ENCODE measurements around the gene TACR2. TPM values are rescaled to one million over a fixed set of nuclear protein-coding genes. Genes with fewer than 3 reads are reported as not detected.

TACR2 gene
- total RNA-seq, 1 donor from 2014 or later: not detected

DNA sequence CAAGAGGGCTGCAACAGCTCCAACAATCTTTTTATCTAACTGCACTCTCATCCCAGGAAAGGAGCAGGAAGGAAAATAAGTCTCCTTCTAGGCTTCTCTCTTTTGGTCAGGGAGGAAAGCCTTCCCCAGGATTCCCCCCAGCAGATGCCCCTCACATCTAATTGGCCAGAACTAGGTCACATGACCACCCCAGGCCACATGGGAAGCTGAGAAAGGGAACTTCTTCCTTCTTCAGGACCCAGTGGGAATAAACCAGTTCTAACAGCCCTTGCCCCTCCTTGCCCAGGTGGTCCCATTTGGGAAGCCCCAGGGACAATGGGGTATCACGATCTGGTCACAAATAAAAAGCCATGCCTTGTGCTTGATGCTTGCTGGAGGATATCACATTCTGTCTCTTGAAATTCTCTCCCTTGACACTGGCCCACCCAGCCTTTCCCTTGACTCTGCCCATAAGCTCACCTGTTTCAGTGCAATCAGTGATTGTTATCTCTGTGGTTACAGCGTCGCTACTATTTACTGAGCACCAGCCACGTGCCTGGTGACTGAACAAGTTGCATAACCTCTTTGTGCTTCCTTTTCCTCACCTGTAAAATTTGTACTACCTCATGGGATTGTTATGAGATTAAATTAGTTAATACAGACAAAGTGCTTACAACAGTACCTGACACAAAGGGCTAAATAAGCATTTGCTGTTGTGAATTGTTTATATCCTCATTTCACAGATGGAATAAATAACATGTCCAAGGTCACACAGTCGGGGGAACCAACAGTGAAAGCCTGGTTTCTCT lies 9.0 kb upstream of the TACR2 start:
- ATAC-seq (no peak), DNase-seq (no peak)
- intact Hi-C loops (cut with micrococcal nuclease): loop anchor here (5.0 kb wide), 1 partner anchor 212 kb away; no protein-coding TSS in a partner anchor

DNA sequence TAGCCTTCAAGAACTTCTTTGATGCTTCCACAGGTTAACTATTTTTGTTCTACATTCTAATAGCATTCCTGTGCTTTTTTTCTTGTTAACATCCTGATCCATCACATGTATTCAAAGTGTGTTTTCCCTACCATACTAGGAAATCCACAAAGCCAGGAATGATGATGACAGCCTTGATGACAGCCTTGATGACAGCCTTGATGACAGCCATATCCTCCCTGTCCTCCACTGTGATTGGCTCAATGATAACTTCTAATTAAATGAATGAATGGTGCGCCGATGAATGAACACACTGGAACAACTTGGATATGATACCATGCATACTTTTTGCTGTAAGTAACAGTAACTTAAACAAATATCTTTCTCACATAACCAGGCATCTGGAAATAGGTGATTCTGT lies 8.3 kb upstream of the TACR2 start:
- intact Hi-C loops (cut with micrococcal nuclease): loop anchor here (5.0 kb wide), 1 partner anchor 212 kb away; no protein-coding TSS in a partner anchor
- no peak for ATAC-seq
- no peak for DNase-seq

- ATAC-seq (no peak), DNase-seq (no peak)
- intact Hi-C loops (cut with micrococcal nuclease): no loop called here
These were observed 6.0 kb upstream of the TACR2 start for GRCh38 chr10:69422676-69423075.

DNA sequence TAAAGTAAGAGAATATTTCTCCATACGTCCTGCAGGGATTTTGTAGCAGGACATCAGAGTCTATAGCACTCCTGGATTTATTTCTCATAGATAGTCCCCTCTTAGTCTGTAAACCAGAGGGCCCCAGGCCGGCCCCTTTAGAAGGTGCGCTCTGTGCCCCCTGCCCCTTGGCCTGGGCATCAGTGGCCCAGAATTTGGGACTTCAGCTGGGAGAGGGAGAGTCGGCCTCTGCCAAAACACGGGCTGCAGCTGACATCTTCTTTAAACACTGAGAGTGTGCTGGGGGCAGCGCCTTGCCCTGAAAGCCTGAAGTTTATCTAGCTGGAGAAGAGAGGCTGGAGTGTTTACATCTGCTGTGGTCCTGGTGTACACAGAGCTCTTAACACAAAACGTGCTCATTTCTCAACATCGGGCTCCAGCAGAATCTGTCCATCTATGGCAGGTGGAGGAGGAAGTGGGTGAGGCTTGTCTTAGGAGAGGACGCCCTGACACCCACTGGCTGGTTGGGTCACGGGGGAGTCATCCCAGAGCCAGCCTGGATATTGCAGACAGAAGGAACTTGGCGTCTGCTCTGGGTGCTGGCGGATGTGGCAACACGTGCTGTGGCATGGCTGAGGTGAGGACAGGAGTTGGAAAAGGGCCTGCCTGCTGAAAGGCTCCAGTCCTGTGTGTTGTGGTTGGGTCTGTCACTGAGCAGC lies 5.0 kb upstream of the TACR2 start:
- DNase-seq: peak; percentile 87
- intact Hi-C loops (cut with micrococcal nuclease): no loop called here
- peak; percentile 95 for ATAC-seq

- ATAC-seq: no peak
- intact Hi-C loops (cut with micrococcal nuclease): no loop called here
- no peak for DNase-seq
These were observed 3.0 kb upstream of the TACR2 start for GRCh38 chr10:69419744-69420126.

DNA sequence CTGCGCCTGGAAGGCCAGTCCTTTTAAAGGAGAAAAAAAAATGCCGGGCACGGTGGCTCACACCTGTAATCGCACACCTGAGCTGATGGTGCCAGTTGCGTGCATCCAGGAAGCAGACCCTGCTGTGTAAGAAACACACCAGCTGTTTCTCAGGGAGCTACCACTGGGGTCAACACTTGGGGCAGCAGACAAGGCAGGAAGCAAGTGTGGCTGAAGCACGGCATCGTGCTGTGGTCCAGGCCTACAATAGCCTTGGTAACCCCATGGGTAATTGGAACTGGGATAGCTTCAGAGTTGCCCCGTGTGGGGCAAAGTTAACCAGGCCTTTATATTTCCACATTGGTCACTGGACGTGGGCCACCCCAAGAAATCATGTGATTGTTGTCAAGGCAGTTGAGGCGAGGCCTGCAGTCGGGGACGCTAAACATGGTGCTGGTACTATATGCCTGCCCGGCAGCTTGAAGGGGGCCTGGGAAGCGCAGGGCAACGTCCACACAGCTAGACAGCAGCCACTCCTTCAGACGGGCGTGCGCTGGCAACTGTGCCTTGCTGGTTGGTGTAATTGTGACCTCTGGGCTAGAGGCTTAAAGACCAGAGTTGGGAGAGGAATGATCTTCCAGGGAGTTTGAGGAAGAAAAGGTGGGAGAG lies 2.5 kb upstream of the TACR2 start:
- intact Hi-C loops (cut with micrococcal nuclease): no loop called here

GRCh38 chr10:69418052-69418752 lies 1.5 kb upstream of the TACR2 start:
- DNase-seq (no peak), ATAC-seq (no peak)
- intact Hi-C loops (cut with micrococcal nuclease): no loop called here

More for the DNA sequence above, 2.5 kb upstream of the TACR2 start:
- no peak for ATAC-seq
- DNase-seq: no peak

- DNase-seq: no peak
- intact Hi-C loops (cut with micrococcal nuclease): no loop called here
These were observed 824 bp upstream of the TACR2 start for GRCh38 chr10:69417542-69417941.

GRCh38 chr10:69415951-69416350 lies 767 bp downstream of the TACR2 start:
- DNase-seq: no peak
- intact Hi-C loops (cut with micrococcal nuclease): no loop called here

More at GRCh38 chr10:69417542-69417941, 824 bp upstream of the TACR2 start:
- ATAC-seq: no peak

GRCh38 chr10:69415049-69415448 lies 1.7 kb downstream of the TACR2 start:
- intact Hi-C loops (cut with micrococcal nuclease): no loop called here
- no peak for DNase-seq
- no peak for ATAC-seq

More at GRCh38 chr10:69415951-69416350, 767 bp downstream of the TACR2 start:
- ATAC-seq: no peak

DNA sequence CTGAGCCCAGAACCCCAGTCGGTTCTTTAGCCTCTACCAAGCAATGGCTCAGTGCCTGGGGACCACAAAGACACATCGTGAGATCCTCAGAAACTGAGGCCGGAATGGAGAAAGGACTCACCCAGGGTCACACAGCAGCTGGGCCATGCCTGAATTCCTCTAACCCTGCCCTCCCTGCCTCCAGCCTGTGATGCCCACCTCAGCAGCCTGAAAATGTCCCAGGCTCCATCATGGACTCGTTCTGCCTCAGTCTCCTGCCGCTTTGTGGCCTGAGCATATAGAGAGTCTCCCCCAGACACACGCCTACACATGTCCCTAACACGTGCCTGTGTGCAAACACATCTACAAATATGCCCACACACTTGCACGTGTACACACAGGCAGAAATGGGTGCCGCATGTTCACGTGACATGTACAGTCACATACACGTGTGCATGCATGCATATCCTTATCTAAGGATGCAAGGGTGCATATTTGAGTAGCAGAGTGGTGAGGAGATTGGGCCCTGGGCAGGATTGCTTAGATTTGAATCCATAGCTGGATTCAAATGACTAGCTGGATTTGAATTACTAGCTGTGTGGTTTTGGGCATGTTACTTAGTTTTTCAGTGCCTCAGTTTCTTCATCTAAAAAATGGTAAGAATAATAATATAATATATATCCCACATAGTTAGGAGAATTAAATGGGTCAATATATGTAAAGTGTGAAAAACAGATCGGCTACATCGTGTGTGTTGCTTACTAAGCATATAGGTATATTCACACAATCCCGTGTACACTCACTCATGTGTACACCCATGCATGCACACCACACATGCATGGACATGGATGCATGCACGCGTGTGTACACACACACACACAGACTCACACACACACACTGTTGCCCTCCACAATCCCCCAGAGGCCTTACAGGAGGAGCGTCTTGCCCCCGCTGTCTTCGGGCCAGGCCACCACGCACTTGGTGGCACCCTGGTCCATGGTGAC lies 2.4 kb downstream of the TACR2 start:
- ATAC-seq (no peak), DNase-seq (no peak)
- intact Hi-C loops (cut with micrococcal nuclease): no loop called here

DNA sequence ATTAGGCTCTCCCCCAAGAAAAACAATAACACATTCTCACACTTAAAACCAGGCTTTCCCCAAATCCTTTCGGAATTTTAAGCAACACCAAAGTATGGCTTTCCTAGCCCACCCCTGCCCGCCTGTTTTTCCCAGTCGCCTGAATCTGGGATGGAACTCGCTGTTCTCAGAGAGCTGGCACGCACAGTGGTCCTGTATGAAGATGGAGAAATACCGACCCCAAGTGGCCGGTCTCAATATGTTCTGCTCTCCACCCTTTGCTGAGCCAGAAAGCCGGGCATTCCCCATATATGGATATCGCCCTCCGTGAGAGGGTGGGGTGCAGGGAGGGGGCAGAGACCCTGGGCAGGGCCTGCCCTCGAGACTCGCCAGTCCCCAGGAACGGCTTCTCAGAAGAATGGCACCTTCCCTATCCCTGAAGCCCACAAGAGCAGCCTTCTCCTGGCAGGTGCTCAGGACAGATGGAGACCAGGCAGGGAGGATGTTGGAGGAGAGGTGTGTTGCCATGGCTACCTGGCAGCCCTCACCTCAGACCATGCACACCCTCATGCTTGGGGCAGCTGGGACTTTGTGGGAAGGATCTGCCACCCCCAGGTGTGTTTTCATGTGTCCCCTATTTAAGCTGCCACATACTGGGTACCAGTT lies 3.4 kb downstream of the TACR2 start:
- DNase-seq (peak; percentile 76), ATAC-seq (peak; percentile 55)
- intact Hi-C loops (cut with micrococcal nuclease): no loop called here

GRCh38 chr10:69412232-69412790 lies 4.4 kb downstream of the TACR2 start:
- intact Hi-C loops (cut with micrococcal nuclease): no loop called here
- ATAC-seq (no peak), DNase-seq (no peak)

- no peak for ATAC-seq
- intact Hi-C loops (cut with micrococcal nuclease): no loop called here
These were observed 5.2 kb downstream of the TACR2 start for GRCh38 chr10:69411476-69411875.

DNA sequence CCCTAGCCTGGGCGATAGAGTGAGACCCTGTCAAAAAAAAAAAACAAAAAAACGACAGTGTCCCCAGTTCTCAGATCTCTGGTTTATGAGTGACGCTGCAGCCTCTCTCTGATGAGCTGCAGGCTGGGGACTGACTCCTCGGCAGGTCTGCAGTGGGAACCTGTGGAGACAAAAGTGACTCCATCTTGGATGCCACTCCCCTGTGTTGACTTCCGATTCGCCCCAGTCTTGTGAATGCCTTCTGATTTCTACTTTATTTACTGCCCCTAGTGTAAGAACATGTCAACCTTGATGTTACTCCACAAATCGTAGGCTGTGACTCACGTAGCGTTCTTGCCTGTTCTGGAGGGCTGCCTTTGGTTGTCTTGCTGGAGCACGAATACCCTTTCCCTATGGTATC lies 6.2 kb downstream of the TACR2 start:
- DNase-seq: no peak
- intact Hi-C loops (cut with micrococcal nuclease): no loop called here
- ATAC-seq: no peak

More at GRCh38 chr10:69411476-69411875, 5.2 kb downstream of the TACR2 start:
- no peak for DNase-seq

DNA sequence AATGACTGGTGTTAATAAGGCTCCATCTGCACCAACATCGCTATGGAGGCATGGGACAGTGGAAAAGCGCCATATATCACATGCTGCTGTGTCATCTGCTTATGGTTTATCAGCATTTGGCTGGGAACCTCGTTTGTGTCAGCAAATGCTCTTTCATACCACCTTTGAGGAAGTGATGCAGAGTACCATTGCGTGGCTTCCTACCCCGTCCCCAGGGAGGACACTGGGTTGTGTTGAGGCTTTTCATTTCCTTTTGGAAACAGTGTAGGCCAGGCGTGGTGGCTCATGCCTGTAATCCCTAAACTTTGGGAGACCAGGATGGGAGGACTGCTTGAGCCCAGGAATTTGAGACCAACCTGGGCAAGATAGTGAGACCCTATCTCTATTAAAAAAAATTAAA lies 6.8 kb downstream of the TACR2 start:
- intact Hi-C loops (cut with micrococcal nuclease): no loop called here
- ATAC-seq (no peak), DNase-seq (peak; percentile 37)

- intact Hi-C loops (cut with micrococcal nuclease): no loop called here
- no peak for ATAC-seq
- DNase-seq: no peak
These were observed 7.6 kb downstream of the TACR2 start for GRCh38 chr10:69409176-69409495.

Data from left ventricle myocardium superior (tissue), 1 donor.